T-helper 9 cell (primary cell): ENCODE data around the gene CXorf58.
"Not testable (repeated sequence)": the region's sequence is repeated elsewhere in the genome, so short reads cannot be mapped to it uniquely, and the experiment has no call there.

ENCODE experiments used
- DNase-seq: peaks from one replicate; pipeline ENCODE4 v3.0.0-alpha.2; 2020
- total RNA-seq, 2 donors: gene quantifications; one replicate each; lab custom pipeline; 2026; lab: John Stamatoyannopoulos, UW

Gene CXorf58, protein sequence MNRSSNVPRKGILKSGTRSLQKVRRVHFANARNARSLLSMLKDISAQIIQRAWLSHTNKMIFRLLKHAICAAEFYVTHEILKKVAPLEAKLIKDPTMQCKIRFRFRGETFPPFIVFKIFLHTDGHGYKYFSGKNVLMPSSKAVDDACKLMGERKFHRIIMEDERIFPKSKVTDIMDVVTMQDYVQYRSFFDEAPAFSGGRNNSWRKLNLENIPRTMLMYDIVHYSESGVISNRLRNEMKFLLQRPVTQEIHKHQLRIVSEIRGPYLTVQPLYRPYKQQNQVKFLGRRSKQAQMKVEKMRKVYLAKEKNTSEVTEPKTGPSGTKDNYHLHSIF
- 0 to 0.07 reads per million in 2 donors for total RNA-seq

- peak; percentile 82 for DNase-seq
These were observed at the start of gene CXorf58, which contains the start of gene APOO for GRCh38 chrX:23907498-23908218. Gene CXorf58 (plus strand): TSS chrX:23908006. CDS start chrX:23910303, 2,297 bp downstream. Gene APOO (minus strand): TSS chrX:23907938. CDS start chrX:23907702, 236 bp downstream.

GRCh38 chrX:23859238-23859637 lies 48.6 kb upstream of the CXorf58 start:
- not testable (repeated sequence) for DNase-seq

- DNase-seq, result no peak
These were observed 46.5 kb upstream of the CXorf58 start for GRCh38 chrX:23861215-23861896.

DNA sequence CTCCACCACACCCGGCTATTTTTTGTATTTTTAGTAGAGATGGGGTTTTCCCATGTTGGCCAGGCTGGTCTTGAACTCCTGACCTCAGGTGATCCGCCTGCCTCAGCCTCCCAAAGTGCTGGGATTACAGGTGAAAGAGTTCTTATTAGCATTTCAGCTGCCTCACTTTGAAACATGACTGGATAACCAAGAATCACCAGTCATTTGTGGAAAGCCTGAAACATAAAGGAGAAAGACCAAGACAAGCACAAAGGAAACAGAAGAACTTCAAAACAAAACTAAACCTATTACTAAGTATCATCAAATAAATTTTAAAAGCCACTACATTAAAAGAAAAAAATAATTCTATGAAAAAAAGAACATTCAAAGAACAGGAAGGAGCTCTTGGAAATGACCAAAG lies 45.9 kb upstream of the CXorf58 start:
- DNase-seq, result not testable (repeated sequence)

GRCh38 chrX:23864742-23865326 lies 43.0 kb upstream of the CXorf58 start:
- no peak for DNase-seq

- no peak for DNase-seq
These were observed 37.8 kb upstream of the CXorf58 start for GRCh38 chrX:23870041-23870440.

GRCh38 chrX:23871905-23872546 lies 35.8 kb upstream of the CXorf58 start:
- DNase-seq, result no peak

- DNase-seq, result no peak
These were observed 28.3 kb upstream of the CXorf58 start for GRCh38 chrX:23879380-23880090.

- DNase-seq, result no peak
These were observed 24.0 kb upstream of the CXorf58 start for GRCh38 chrX:23883737-23884354.

- DNase-seq, result no peak
These were observed 23.3 kb upstream of the CXorf58 start for GRCh38 chrX:23884427-23885024.

GRCh38 chrX:23885803-23886202 lies 22.0 kb upstream of the CXorf58 start:
- DNase-seq, result no peak

DNA sequence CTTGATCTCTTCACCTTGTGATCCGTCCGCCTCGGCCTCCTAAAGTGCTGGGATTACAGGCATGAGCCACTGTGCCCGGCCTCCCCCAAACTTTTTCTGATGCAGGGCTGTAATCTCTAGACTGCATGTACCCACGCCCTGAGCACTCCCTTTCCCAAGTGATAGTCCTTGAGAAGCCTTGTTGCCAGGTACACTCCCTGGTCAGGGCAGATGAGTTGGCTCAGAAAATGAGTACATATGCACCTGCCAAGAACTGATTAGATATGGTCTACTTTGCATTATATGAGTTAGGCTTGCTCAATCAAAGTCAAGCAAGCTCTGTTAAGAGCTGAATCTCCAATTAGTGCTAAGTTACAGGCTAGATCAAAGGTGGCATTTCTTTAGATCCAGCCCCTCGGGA lies 20.4 kb upstream of the CXorf58 start:
- no peak for DNase-seq

DNA sequence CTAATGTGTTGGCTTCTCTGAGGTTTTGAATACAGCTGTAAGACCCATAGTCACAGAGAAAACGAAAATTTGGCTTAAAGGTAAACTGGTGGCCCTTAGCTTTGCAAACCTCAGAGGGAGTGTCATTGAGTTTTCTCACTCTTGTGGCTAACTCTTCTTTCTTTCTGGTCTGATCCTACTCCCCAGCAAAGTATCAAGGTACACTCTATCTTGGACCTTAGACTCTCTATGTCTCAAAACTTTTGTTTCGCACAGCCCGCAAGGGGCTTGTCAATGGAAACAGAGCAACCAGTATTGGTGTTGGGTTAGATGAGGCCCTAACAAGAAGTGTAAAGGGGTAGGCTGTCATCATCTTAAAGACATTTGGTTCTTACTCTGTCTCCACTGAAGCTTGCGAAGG lies 19.9 kb upstream of the CXorf58 start:
- no peak for DNase-seq

GRCh38 chrX:23888887-23889501 lies 18.8 kb upstream of the CXorf58 start:
- DNase-seq, result no peak

DNA sequence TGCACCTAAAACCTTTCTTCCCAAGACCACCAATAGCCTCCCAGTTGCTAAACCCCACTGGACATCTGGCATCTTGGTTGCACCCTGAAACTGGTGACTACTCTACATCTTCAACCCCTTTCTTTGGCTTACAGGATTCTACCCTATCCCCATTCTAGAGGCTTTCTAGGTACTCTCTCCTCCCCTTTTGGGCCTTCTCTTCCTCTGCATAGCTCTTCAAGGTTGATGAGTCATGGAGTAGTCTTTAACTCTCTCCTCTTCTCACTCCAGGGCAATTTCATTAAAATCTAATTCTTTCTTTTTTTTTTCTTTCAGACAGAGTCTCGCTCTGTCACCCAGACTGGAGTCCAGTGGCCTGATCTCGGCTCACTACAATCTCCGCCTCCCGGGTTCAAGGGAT lies 16.9 kb upstream of the CXorf58 start:
- DNase-seq, result no peak

GRCh38 chrX:23894993-23895392 lies 12.8 kb upstream of the CXorf58 start:
- DNase-seq, result not testable (repeated sequence)

DNA sequence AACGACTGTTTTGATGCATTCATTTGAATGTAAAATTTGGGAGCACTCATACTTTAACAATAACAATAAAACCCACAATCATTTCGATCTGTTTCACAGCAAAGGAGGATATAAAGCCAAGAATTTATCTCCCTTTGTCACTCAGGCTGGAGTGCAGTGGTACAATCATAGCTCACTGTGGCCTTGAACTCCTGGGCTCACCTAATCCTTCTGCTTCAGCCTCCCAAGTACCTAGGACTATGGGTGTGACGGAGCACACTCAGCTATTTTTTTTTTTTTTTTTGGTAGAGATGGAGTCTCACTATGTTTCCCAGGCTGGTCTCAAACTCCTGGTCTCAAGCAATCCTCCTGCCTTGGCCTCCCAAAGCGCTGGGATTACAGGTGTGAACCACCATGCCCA lies 11.3 kb upstream of the CXorf58 start:
- not testable (repeated sequence) for DNase-seq

DNA sequence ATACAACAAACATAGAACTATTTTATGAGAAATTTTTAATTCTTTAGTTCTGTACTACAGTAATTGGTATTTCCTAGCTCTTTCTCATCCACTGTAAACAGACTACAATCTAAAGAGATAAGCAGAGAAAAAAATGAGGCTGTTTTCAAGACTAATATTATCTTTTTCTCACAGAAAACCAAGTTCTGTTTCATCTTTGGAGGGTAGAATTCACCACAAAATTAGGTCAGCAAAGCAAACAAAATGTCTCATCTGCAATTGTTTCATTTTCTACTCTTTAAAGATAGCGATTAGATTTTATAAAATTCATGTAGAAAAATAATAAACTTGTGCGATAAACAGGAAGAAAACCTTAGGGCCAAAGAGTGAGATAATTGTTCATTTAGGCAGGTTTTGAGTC lies 10.8 kb upstream of the CXorf58 start:
- DNase-seq, result no peak

GRCh38 chrX:23898412-23898959 lies 9.3 kb upstream of the CXorf58 start:
- no peak for DNase-seq

- DNase-seq, result no peak
These were observed 7.5 kb upstream of the CXorf58 start for GRCh38 chrX:23900220-23900797.
